Right hindlimb (tissue), 1 donor: ENCODE data around the gene NUP210L.
A peak's percentile ranks its signal among the peaks of the same experiment; 100 is the strongest.

Experiments used
- DNase-seq: peaks from one replicate; pipeline ENCODE4 v3.0.0-alpha.2; 2018

Gene NUP210L

GRCh38 chr1:154154534-154155191 lies at the start of gene NUP210L:
TSS of gene NUP210L (minus strand) at chr1:154155073.
- peak; percentile 54 for DNase-seq

GRCh38 chr1:154199563-154199879 lies 44.6 kb upstream of the NUP210L start:
- DNase-seq: no peak

DNA sequence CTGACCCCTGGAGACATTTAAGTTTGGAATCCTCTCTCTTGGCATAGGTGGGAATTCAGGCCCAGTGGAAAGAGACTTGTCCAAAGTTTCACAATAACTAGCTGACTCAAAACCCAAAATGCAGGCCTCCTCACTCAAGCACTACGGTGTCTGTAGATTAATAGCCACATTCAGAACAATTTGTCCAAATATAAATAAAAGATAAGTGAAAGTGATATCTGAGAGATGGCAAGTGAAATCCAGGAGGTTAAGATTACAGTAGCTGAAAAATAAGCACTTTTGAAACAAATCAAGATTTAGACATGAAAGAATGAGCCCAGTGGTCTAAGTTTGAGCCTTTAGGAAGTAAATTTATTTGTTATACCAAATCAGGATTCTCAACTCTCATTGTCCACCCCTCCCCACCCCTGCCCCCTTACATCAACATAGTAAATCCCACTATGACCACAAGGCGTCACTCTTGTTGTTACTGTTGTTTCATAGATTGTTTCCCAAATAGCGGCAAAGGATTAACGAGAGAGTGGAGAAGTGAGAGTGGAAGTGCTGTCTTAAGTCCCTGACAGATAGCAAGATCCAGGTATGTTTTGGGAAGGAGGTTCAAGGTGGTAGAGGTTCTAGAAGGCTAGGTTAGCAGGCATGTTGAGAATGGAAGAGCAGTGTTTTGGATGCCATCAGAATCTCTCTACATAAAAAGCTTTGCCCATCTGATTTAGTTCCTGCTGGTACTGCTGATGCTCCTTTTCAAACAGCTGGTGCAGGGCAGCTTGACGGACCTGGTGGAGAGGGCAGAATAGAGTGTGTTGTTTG lies 44.1 kb upstream of the NUP210L start:
- peak; percentile 41 for DNase-seq

- no peak for DNase-seq
Measured at GRCh38 chr1:154193821-154194220, 38.9 kb upstream of the NUP210L start.

- DNase-seq: no peak
Measured at GRCh38 chr1:154192476-154192875, 37.6 kb upstream of the NUP210L start.

GRCh38 chr1:154191990-154192461 lies 37.2 kb upstream of the NUP210L start, which contains the start of gene TPM3:
TSS of gene TPM3 (minus strand) at chr1:154192100. CDS start at chr1:154192018, 82 bp downstream.
- no peak for DNase-seq

DNA sequence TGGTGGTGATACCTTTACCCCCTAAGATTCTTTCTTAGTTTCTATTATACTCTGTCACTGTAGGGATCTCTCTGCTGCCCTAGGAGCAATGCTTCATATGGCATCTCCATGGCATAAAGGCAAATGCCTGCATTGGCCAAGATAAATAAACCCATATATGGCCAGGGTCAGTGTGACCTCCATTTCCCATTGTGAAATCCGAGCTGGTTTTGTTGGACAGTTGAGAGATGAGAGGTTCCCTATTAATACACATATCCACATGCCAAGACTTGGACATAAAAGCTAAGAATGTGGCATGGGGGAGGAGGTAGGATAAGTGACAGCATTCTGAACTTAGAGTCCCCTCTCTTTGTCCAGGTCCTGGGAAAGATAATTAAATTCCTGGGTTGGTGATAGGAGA lies 35.7 kb upstream of the NUP210L start:
- DNase-seq: no peak

GRCh38 chr1:154186852-154187501 lies 32.1 kb upstream of the NUP210L start:
- no peak for DNase-seq

GRCh38 chr1:154186177-154186576 lies 31.3 kb upstream of the NUP210L start:
- no peak for DNase-seq

GRCh38 chr1:154183046-154183915 lies 28.4 kb upstream of the NUP210L start:
- peak; percentile 98 for DNase-seq

DNA sequence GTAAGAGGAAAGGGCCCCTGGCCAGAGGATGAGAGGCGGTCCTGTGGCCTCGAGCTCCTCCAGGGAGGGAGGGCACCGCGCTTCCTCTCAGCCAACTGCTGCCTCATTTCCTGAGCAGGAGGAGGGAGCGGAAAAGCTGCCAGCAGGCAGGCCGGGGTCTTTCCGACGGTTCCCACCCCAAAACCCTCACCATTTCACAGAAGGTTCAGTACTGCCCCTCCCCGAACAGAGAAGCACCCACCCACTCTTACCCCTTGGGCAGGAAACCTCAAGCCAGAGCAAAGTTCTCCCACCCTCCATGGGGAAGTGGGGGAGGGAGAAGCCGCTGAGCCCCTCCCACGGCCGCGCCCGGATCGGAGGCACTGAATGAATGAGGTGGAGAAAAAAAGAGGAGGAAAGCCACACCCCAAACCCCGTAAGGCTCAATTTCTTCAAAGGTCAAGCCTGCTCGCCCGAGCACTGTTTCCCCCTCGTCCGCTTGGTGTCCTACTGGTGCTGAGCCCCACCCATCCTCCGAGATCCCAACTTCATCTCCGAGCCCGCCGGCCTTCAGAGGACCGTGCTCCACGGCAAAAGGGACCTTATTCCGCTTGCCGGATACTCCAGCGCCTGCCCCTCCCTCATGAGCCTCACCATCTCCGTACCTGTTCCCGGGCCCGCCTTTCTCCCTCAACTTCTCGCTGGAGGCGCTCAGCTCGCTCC lies 27.6 kb upstream of the NUP210L start:
- DNase-seq: peak; percentile 82

DNA sequence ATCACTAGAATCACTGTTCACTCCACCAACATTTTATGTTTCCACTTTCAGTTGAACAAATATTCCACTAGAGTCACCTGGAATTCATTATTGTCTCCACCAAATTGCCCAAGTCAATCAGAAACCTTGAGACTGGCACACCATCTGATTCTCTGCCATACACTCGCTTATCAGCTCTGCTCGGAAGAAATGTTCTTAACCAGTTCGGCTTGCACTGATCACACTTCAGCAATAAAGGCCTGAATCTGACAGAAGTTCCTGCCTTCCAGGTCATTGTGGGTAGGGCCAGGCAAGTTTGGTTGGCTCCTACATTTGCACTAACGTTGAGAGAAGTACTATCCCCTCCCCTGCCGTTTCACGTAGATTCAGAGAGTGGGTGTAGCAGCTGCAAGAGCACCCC lies 27.1 kb upstream of the NUP210L start:
- no peak for DNase-seq

DNA sequence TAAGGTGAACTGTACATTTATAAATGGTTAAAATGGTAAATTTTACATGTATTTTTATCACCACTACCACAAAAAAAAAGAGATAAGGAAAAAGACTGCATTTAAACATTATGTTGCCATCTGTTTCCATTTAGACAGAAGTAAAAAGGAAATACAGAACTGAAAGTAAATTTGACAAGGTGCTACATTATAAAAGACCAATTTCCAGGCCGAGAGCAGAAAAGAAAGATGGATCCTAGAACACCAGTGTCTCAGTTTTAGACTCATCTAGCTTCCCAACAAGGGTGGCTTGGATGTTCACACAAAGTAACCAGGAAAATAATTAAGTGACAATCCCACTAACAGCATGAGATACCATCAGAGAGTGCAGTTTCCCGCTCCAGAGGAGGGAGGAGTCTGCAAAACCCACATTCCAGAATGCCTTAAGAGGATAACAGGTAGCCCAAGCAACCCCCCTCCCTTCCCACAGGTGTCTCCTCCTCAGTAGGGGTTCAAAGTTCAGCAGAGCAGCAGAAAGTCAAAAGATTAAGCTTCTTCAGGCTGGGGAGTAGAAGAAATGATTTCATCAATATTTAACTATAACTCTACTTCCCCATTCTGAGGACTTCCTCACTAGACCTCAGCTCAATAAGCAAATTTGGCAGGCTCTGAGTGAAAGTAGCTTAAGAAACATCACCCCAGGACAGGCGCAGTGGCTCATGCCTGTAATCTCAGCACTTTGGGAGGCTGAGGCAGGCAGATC lies 25.2 kb upstream of the NUP210L start:
- no peak for DNase-seq

GRCh38 chr1:154178911-154179811 lies 24.3 kb upstream of the NUP210L start:
- DNase-seq: no peak

DNA sequence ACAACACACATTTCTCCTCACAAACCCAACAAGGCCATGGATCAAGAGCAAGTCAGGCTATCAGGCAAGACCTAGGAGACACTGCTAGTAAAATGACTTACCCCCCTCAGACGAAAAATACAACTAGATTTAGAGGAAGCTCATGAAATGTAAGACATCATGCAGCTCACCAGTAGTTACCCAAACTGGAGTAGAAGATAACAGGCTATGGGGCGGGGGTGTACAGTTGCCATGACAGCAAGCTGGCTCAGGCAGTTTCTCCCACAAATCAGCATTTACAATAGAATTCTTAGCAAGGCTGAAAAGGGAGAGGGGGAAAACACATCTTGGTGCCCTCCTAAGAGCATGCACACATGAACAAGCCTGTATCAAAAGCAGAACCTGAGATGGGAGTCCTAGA lies 23.1 kb upstream of the NUP210L start:
- DNase-seq: no peak

- DNase-seq: peak; percentile 44
Measured at GRCh38 chr1:154176337-154176736, 21.5 kb upstream of the NUP210L start.

DNA sequence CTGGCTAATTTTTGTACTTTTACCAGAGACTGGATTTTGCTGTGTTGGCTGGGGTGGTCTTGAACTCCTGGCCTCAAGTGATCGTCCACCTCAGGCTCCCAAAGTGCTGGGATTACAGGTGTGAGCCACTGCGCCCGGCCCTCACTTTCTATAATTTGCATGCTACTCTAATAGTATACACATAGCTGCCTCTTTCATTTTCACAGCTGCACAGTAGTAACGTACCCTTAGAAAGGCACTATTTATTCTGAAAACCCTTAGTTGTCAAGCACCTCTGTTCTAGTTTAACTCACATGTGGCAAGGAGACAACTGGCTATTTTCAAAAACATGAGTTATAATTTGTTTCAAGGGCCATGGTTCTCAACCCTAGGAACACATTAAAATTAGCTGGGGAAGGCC lies 19.8 kb upstream of the NUP210L start:
- DNase-seq: no peak

DNA sequence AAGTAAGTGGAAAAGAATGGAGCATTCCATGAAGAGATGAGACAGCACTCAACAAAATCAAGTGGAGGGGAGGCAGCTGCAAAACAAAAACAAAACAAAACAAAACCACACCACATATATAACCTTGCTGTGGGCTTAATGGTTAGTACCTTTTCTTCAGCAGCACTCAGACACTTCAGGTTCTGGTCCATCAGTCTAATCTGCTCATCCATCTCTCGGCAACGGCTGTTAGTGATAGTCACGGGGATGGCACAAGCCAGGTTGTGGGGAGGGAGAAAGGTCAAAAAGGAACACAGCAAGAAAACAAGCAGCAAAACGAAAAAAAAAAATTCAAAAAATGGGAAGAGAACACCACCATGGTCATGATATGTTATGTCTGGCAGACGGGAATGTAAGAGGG lies 17.0 kb upstream of the NUP210L start:
- no peak for DNase-seq

DNA sequence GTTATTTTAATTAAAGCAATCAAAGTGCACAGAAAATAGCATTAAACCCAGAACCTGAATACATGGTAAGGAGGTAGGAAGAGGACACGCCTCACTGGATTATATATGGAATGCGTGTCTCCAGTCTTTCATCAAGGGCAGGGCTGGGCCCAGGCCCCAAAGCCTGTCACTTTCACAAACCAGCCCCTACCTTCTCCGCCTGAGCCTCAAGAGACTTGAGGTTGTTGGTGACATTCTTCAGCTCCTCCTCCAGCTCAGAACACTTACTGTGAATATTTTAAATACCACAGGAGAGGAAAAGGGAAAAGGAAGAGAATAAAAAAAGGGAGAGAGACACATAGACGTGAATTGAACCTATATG lies 16.3 kb upstream of the NUP210L start:
- no peak for DNase-seq

DNA sequence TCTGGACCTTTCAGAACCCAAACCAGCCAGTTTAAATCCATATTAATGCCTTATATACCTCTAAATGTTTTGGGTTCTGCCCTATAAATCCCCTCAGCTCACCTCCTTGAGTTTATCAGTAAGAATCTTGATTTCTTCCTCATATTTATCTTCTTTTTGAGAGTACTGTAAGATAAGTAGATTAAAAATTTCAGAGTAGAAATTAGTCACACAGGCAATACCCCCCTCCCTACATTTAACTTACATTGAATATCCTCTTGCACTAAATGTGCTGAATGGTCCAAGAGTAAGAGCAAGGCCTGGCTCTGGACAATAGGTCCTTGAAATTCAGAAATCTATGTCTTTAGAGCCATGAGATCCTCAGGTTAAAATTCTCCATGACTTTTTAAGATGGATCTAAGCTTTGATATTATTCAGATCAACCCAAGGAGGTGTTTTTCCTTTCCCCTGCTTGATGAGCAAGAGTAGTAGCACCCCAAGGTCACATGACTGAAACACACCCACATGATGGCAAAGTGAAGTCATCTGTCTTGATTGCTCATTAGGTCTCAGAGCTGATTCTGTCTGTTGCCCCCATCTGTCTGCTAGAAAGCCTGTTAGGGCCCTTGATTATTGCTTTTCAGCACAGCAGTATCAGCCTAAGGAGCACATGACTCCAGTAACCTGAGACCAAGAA lies 15.8 kb upstream of the NUP210L start:
- DNase-seq: no peak
